IMR-90 (cell line): ENCODE data around the gene SRGAP3.

ENCODE experiments used
- POLR2A ChIP-seq: IDR thresholded peaks from 2 replicates; pipeline ENCODE4 v1.6.1; 2012; ENCODE audit warnings: mild to moderate bottlenecking, low read depth, low read length
- TF ChIP-seq, protein P1 (sequence below): conservative IDR thresholded peaks from 2 replicates; pipeline ENCODE4 v1.5.1; 2012; ENCODE audit warnings: mild to moderate bottlenecking, low read depth, low read length, improper control_type of control experiment

DNA sequence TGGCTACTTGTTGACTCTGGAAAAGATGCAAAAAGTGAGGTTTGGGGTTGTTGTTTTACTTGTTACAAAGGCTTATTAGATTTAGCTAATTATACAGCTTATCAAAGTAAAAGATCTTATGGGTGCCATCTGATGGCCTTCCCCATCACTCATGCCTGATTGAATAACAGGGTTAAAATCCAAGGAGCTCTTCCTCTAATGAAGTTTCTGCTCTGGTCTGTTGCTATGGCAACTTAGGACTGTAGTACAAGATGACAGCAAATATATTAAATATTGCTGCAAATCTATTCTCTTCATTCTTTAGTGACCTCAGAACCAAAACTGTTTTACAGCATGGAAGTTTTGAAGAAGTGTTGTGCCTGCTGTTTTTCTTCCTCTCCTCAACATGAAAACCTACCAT, 45.6 kb upstream of the SRGAP3 start:
- TF ChIP-seq, protein P1, sequence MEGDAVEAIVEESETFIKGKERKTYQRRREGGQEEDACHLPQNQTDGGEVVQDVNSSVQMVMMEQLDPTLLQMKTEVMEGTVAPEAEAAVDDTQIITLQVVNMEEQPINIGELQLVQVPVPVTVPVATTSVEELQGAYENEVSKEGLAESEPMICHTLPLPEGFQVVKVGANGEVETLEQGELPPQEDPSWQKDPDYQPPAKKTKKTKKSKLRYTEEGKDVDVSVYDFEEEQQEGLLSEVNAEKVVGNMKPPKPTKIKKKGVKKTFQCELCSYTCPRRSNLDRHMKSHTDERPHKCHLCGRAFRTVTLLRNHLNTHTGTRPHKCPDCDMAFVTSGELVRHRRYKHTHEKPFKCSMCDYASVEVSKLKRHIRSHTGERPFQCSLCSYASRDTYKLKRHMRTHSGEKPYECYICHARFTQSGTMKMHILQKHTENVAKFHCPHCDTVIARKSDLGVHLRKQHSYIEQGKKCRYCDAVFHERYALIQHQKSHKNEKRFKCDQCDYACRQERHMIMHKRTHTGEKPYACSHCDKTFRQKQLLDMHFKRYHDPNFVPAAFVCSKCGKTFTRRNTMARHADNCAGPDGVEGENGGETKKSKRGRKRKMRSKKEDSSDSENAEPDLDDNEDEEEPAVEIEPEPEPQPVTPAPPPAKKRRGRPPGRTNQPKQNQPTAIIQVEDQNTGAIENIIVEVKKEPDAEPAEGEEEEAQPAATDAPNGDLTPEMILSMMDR, result no peak
- no peak for TF ChIP-seq POLR2A
